GM12878 (cell line): ENCODE measurements around the gene C15orf61. TPM values are rescaled to one million over a fixed set of nuclear protein-coding genes. Genes with fewer than 3 reads are reported as not detected.

Experiments used
- ATAC-seq: fragments of 200-7000 bp; cut with Tn5 transposase; 3 replicates; pipeline ENCODE4 v1.9.1; 2020; ENCODE audit warnings: mild to moderate bottlenecking, moderate library complexity
- BruUV-seq: library from RNA; stranded (reverse); fragments of 400-500 nt; replicated peaks from 2 replicates; lab custom pipeline; 2021; lab: Mats Ljungman, UMichigan
- CTCF ChIA-PET: fragments of 300-600 bp; sonication (Branson Sonifier 250); formaldehyde crosslinking; extraction: SDS; loops from one replicate; lab custom pipeline; 2021; ENCODE audit warnings: inconsistent platforms; lab: Yijun Ruan, JAX
- POLR2A ChIA-PET: fragments of 350-600 bp; formaldehyde crosslinking; extraction: SDS; loops from one replicate; lab custom pipeline; 2021; ENCODE audit warnings: inconsistent platforms; lab: Charles Lee
- RAD21 ChIA-PET: fragments of 300-600 bp; sonication (Branson Sonifier 250); formaldehyde crosslinking; loops from one replicate; lab custom pipeline; 2023; ENCODE audit warnings: antibody characterized with exemption; ENCODE audit not compliant: unreplicated experiment; lab: Charles Lee
- SMC1A ChIA-PET: fragments of 300-600 bp; sonication (Branson Sonifier 250); formaldehyde crosslinking; loops from one replicate; lab custom pipeline; 2023; ENCODE audit not compliant: unreplicated experiment, uncharacterized antibody; lab: Charles Lee
- DNase-seq: peaks from one replicate; pipeline ENCODE4 v3.0.0-alpha.2; 2011; ENCODE audit warnings: low read depth, low spot score
- FAIRE-seq: peaks from 3 replicates; lab custom pipeline; 2011; peaks lifted over from hg19 to GRCh38; lab: Jason Lieb, UNC
- H2AFZ ChIP-seq: 2 replicates; pipeline ENCODE4 v1.6.0; 2011; ENCODE audit warnings: low read depth, low read length, control low read depth; ENCODE audit not compliant: control insufficient read depth
- H3K27ac ChIP-seq: 2 replicates; pipeline ENCODE4 v1.5.1; 2011; ENCODE audit warnings: control low read depth; ENCODE audit not compliant: control insufficient read depth, insufficient read depth
- H3K27me3 ChIP-seq, 2 experiments: replicated peaks in 1 of 2; 2 replicates each; pipeline versions ENCODE4 v1.6.0 to v1.6.1; 2011; ENCODE audit warnings: low read length in 1 of 2; ENCODE audit not compliant: control insufficient read depth in 2 of 2, insufficient read depth in 2 of 2
- H3K36me3 ChIP-seq, 2 experiments: 2 replicates each; pipeline ENCODE4 v1.5.1; 2011; ENCODE audit warnings: low read length in 1 of 2; ENCODE audit not compliant: control insufficient read depth in 2 of 2, insufficient read depth in 2 of 2
- H3K4me1 ChIP-seq: 2 replicates; pipeline ENCODE4 v1.6.1; 2011; ENCODE audit warnings: mild to moderate bottlenecking, low read length, moderate library complexity, mixed read lengths; ENCODE audit not compliant: control insufficient read depth, insufficient read depth
- H3K4me2 ChIP-seq: 2 replicates; pipeline ENCODE4 v1.6.0; 2011; ENCODE audit warnings: control low read depth; ENCODE audit not compliant: control insufficient read depth, insufficient read depth
- H3K4me3 ChIP-seq: fragments of 200-600 bp; sonication (generic); 2 replicates; pipeline ENCODE4 v1.5.1; 2016
- H3K79me2 ChIP-seq: 2 replicates; pipeline ENCODE4 v1.6.0; 2011; ENCODE audit warnings: low read length; ENCODE audit not compliant: control insufficient read depth, insufficient read depth
- H3K9ac ChIP-seq: 2 replicates; pipeline ENCODE4 v1.8.0; 2011; ENCODE audit warnings: low read length, control low read depth, mixed read lengths; ENCODE audit not compliant: control insufficient read depth, insufficient read depth
- H3K9me3 ChIP-seq: replicated peaks from 3 replicates; pipeline ENCODE4 v1.5.1; 2011; ENCODE audit warnings: mild to moderate bottlenecking, low read length; ENCODE audit not compliant: control insufficient read depth, insufficient read depth
- H4K20me1 ChIP-seq: 2 replicates; pipeline ENCODE4 v1.6.0; 2011; ENCODE audit not compliant: control insufficient read depth, insufficient read depth
- CBX5 ChIP-seq: sonication (generic); IDR thresholded peaks from 2 replicates; pipeline ENCODE4 v1.6.1; 2016; ENCODE audit warnings: low read depth, moderate library complexity, mild to moderate bottlenecking, inconsistent platforms
- E2F8 ChIP-seq: fragments of 450-650 bp; IDR thresholded peaks from 2 replicates; pipeline ENCODE4 v1.6.1; 2018; ENCODE audit warnings: mild to moderate bottlenecking, low read depth, moderate library complexity; ENCODE audit not compliant: partially characterized antibody
- HDAC6 ChIP-seq: fragments of 200-600 bp; sonication (generic); IDR thresholded peaks from one replicate; pipeline ENCODE4 v1.8.0; 2017; ENCODE audit warnings: antibody characterized with exemption; ENCODE audit not compliant: unreplicated experiment
- IKZF1 ChIP-seq: fragments of 450-650 bp; conservative IDR thresholded peaks from 2 replicates; pipeline ENCODE4 v1.6.1; 2017; ENCODE audit warnings: antibody characterized with exemption, mild to moderate bottlenecking
- IKZF2 ChIP-seq, 2 experiments: fragments of 450-650 bp; IDR thresholded peaks; 2 replicates each; pipeline ENCODE4 v1.6.1; 2017; ENCODE audit warnings: mild to moderate bottlenecking in 2 of 2, moderate library complexity in 2 of 2
- MEF2B ChIP-seq: fragments of 450-650 bp; IDR thresholded peaks from 2 replicates; pipeline ENCODE4 v1.6.1; 2018; ENCODE audit warnings: mild to moderate bottlenecking, moderate library complexity; ENCODE audit not compliant: partially characterized antibody, poor library complexity, severe bottlenecking
- NR2C1 ChIP-seq: fragments of 450-650 bp; IDR thresholded peaks from 2 replicates; pipeline ENCODE4 v1.6.1; 2017; ENCODE audit warnings: antibody characterized with exemption, mild to moderate bottlenecking, moderate library complexity
- WGBS: methylation state at CpG from one replicate; pipeline ENCODE4 v1.1.6; 2016; ENCODE audit warnings: low lambda C conversion rate; ENCODE audit not compliant: insufficient replicate concordance, insufficient coverage; ENCODE audit errors: missing lambda C conversion rate; 5-methylcytosine and 5-hydroxymethylcytosine counted together
- in situ Hi-C: fragments of 300-500 bp; cut with MboI; formaldehyde crosslinking; loops from 9 replicates; pipeline ENCODE4 v1.14.3; 2018; ENCODE audit warnings: mixed read lengths
- intact Hi-C: fragments of 100-400 bp; cut with micrococcal nuclease; formaldehyde crosslinking; loops from one replicate; pipeline ENCODE4 v1.14.2; 2022; ENCODE audit not compliant: unreplicated experiment
- polyA plus RNA-seq, 11 experiments: library from polyadenylated mRNA; depleted of rRNA in 4 of 11; unstranded in 6 of 11; stranded (reverse) in 5 of 11; fragments of >200 nt; fragmentation: Nextera tagmentation in 4 of 11; fragmentation: Illumina TruSeq in 1 of 11; extraction: Ambion mirVana in 4 of 11; extraction: Trizol in 1 of 11; gene quantifications; 1 replicate in 1 of 11; 2 replicates in 10 of 11; pipeline versions ENCODE4 v1.2.1 to v1.2.3, GENCODE V29; 2011 to 2016; ENCODE audit warnings: inconsistent platforms in 2 of 11, missing spikeins in 2 of 11, low read depth in 1 of 11
- total RNA-seq, 4 experiments: library from RNA; depleted of rRNA in 3 of 4; stranded (reverse); fragments of >200 nt in 3 of 4; fragmentation: Illumina TruSeq in 1 of 4; extraction: Trizol in 1 of 4; gene quantifications; 2 replicates each; pipeline versions ENCODE4 v1.2.1 to v1.2.3, GENCODE V29; 2013 to 2021
- TF ChIP-seq, protein P1 (sequence below): fragments of 450-650 bp; IDR thresholded peaks from 2 replicates; pipeline ENCODE4 v1.6.1; 2017; ENCODE audit warnings: mild to moderate bottlenecking, moderate library complexity
- TF ChIP-seq, protein P2 (sequence below): fragments of 450-650 bp; IDR thresholded peaks from 2 replicates; pipeline ENCODE4 v1.6.1; 2016; ENCODE audit warnings: mild to moderate bottlenecking

The C15orf61 gene
- total and polyA plus RNA-seq, 10 of the 15 experiments (the other 5 are each of a cell fraction or from before 2014, with no cell fraction given) = 1.4 to 8.7 (median 4.3) TPM

- no peak for TF ChIP-seq CBX5
- no peak for TF ChIP-seq HDAC6
- TF ChIP-seq IKZF1 = no peak
- TF ChIP-seq MEF2B = no peak
These were observed 33.6 kb downstream of the C15orf61 start (continued) for GRCh38 chr15:67554580-67554979.

GRCh38 chr15:67556976-67557570 is 36.1 kb downstream of the C15orf61 start:
- Histone ChIP-seq H3K4me2 (no peak overlapping the region), H2AFZ (no peak overlapping the region), H3K27ac (peak overlapping the region; percentile 27), H3K36me3 (peaks cover 0 to 3% of the 10 kb centered on the region in 2 experiments; a peak in 1 of 4 replicates), H3K27me3 (no peaks in the 10 kb centered on the region), H3K4me3 (no peak overlapping the region), H3K9me3 (peaks cover 4% of the 10 kb centered on the region; the same call in 2 of the 3 replicates), H3K79me2 (no peaks in the 10 kb centered on the region; the same call in 1 of the 2 replicates), H3K4me1 (peaks cover 14% of the 10 kb centered on the region; the same call in 1 of the 2 replicates), H3K9ac (no peak overlapping the region), H4K20me1 (no peaks in the 10 kb centered on the region)
- WGBS = 58% methylated on average over 3 of the region's 3 CpGs
- in situ Hi-C loops (no loop called here), intact Hi-C loops (no loop called here)
- ChIA-PET SMC1A (interaction anchor here (0.8 to 5.7 kb wide), 10 partner anchors 9 to 228 kb away, joined by 3 to 21 read pairs (median 3); partner anchors contain the start of gene C15orf61), RAD21 (interaction anchor here (0.8 to 1.3 kb wide), 3 partner anchors 9 to 35 kb away, joined by 3 read pairs; partner anchors contain the start of gene MAP2K5), CTCF (interaction anchor here (0.6 to 1.7 kb wide), 8 partner anchors 10 to 284 kb away, joined by 3 to 7 read pairs (median 4); no protein-coding TSS in a partner anchor), POLR2A (no interaction called here)
- ATAC-seq (peak; percentile 51), FAIRE-seq (no peak), DNase-seq (no peak)
- TF ChIP-seq IKZF2 (IDR thresholded peaks at IDR 0.05) = no peak
- TF ChIP-seq, protein P1, sequence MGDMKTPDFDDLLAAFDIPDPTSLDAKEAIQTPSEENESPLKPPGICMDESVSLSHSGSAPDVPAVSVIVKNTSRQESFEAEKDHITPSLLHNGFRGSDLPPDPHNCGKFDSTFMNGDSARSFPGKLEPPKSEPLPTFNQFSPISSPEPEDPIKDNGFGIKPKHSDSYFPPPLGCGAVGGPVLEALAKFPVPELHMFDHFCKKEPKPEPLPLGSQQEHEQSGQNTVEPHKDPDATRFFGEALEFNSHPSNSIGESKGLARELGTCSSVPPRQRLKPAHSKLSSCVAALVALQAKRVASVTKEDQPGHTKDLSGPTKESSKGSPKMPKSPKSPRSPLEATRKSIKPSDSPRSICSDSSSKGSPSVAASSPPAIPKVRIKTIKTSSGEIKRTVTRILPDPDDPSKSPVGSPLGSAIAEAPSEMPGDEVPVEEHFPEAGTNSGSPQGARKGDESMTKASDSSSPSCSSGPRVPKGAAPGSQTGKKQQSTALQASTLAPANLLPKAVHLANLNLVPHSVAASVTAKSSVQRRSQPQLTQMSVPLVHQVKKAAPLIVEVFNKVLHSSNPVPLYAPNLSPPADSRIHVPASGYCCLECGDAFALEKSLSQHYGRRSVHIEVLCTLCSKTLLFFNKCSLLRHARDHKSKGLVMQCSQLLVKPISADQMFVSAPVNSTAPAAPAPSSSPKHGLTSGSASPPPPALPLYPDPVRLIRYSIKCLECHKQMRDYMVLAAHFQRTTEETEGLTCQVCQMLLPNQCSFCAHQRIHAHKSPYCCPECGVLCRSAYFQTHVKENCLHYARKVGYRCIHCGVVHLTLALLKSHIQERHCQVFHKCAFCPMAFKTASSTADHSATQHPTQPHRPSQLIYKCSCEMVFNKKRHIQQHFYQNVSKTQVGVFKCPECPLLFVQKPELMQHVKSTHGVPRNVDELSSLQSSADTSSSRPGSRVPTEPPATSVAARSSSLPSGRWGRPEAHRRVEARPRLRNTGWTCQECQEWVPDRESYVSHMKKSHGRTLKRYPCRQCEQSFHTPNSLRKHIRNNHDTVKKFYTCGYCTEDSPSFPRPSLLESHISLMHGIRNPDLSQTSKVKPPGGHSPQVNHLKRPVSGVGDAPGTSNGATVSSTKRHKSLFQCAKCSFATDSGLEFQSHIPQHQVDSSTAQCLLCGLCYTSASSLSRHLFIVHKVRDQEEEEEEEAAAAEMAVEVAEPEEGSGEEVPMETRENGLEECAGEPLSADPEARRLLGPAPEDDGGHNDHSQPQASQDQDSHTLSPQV = no peak
- TF ChIP-seq, protein P2, sequence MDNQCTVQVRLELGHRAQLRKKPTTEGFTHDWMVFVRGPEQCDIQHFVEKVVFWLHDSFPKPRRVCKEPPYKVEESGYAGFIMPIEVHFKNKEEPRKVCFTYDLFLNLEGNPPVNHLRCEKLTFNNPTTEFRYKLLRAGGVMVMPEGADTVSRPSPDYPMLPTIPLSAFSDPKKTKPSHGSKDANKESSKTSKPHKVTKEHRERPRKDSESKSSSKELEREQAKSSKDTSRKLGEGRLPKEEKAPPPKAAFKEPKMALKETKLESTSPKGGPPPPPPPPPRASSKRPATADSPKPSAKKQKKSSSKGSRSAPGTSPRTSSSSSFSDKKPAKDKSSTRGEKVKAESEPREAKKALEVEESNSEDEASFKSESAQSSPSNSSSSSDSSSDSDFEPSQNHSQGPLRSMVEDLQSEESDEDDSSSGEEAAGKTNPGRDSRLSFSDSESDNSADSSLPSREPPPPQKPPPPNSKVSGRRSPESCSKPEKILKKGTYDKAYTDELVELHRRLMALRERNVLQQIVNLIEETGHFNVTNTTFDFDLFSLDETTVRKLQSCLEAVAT = no peak
- TF ChIP-seq NR2C1 = no peak
- no peak for TF ChIP-seq E2F8
- BruUV-seq = no TSS peak
